A549 (cell line): ENCODE measurements around the gene IFRD1. TPM values are rescaled to one million over a fixed set of nuclear protein-coding genes. Genes with fewer than 3 reads are reported as not detected.

Source experiments
- ATAC-seq, 2 experiments: fragments of 200-7000 bp in 1 of 2; fragments of >200 bp in 1 of 2; cut with Nextera tagmentation in 1 of 2; cut with Tn5 transposase in 1 of 2; 3 replicates each; pipeline versions ENCODE4 v1.8.0 to v1.9.1; 2018 to 2020; ENCODE audit warnings: mild to moderate bottlenecking in 1 of 2, moderate library complexity in 1 of 2
- CTCF ChIA-PET: fragments of 300-600 bp; sonication (Branson Sonifier 250); formaldehyde crosslinking; extraction: SDS; loops from one replicate; lab custom pipeline; 2021; ENCODE audit warnings: antibody characterized with exemption, inconsistent platforms; lab: Yijun Ruan, JAX
- POLR2A ChIA-PET: fragments of 350-600 bp; formaldehyde crosslinking; extraction: SDS; loops from one replicate; lab custom pipeline; 2021; ENCODE audit warnings: antibody characterized with exemption, inconsistent platforms; lab: Yijun Ruan, JAX
- DNase-seq, 2 experiments: peaks; one replicate each; pipeline versions ENCODE4 v3.0.0 to v3.0.0-alpha.2; 2011 to 2016; ENCODE audit warnings: low read depth in 1 of 2, low spot score in 1 of 2
- FAIRE-seq: peaks from 2 replicates; lab custom pipeline; 2011; peaks lifted over from hg19 to GRCh38; lab: Jason Lieb, UNC
- H3K27ac ChIP-seq, 2 experiments: fragments of >200 bp; sonication (Bioruptor Twin); formaldehyde crosslinking; 3 replicates each; pipeline ENCODE4 v1.5.1; 2016 to 2017
- H3K4me1 ChIP-seq: fragments of >200 bp; sonication (Bioruptor Twin); formaldehyde crosslinking; 3 replicates; pipeline ENCODE4 v1.6.1; 2016
- H3K4me2 ChIP-seq: fragments of >200 bp; sonication (Bioruptor Twin); formaldehyde crosslinking; 3 replicates; pipeline ENCODE4 v1.6.1; 2016
- H3K4me3 ChIP-seq: fragments of >200 bp; sonication (Bioruptor Twin); formaldehyde crosslinking; 3 replicates; pipeline ENCODE4 v1.5.1; 2016
- H3K9me3 ChIP-seq: fragments of >200 bp; sonication (Bioruptor Twin); formaldehyde crosslinking; 3 replicates; pipeline ENCODE4 v1.6.1; 2016
- CBX8 ChIP-seq: fragments of 200-600 bp; sonication (generic); IDR thresholded peaks from 2 replicates; pipeline ENCODE4 v1.6.1; 2016
- CEBPB ChIP-seq, 2 experiments: fragments of >200 bp in 1 of 2; sonication (Bioruptor Twin) in 1 of 2; formaldehyde crosslinking in 1 of 2; IDR thresholded peaks; 2 replicates each; pipeline ENCODE4 v1.6.1; 2012 to 2016
- CHD2 ChIP-seq: fragments of 150-350 bp; IDR thresholded peaks from 2 replicates; pipeline ENCODE4 v1.6.1; 2014; ENCODE audit warnings: low read length; ENCODE audit not compliant: partially characterized antibody
- CHD4 ChIP-seq: fragments of 200-600 bp; sonication (generic); IDR thresholded peaks from 2 replicates; pipeline ENCODE4 v1.6.1; 2016; ENCODE audit warnings: antibody characterized with exemption, mild to moderate bottlenecking, borderline replicate concordance
- EHF ChIP-seq: fragments of 250-450 bp; sonication (Bioruptor Pico); IDR thresholded peaks from 2 replicates; pipeline ENCODE4 v1.5.0; 2020; ENCODE audit warnings: mild to moderate bottlenecking
- EP300 ChIP-seq, 2 experiments: fragments of >200 bp; sonication (Bioruptor Twin); formaldehyde crosslinking; IDR thresholded peaks; 2 replicates in 1 of 2; 3 replicates in 1 of 2; pipeline ENCODE4 v1.6.1; 2016 to 2017
- FOSB ChIP-seq: fragments of 250-450 bp; sonication (Bioruptor Pico); IDR thresholded peaks from 2 replicates; pipeline ENCODE4 v1.5.0; 2020; ENCODE audit warnings: mild to moderate bottlenecking, moderate library complexity
- GATA3 ChIP-seq: IDR thresholded peaks from 2 replicates; pipeline ENCODE4 v1.6.1; 2012; ENCODE audit warnings: borderline replicate concordance
- HDAC2 ChIP-seq: fragments of 200-600 bp; sonication (generic); IDR thresholded peaks from 2 replicates; pipeline ENCODE4 v1.6.1; 2016
- HOXA7 ChIP-seq: fragments of 250-450 bp; sonication (Bioruptor Pico); IDR thresholded peaks from 2 replicates; pipeline ENCODE4 v1.5.0; 2020; ENCODE audit warnings: mild to moderate bottlenecking, moderate library complexity
- JUNB ChIP-seq: fragments of >200 bp; sonication (Bioruptor Twin); formaldehyde crosslinking; IDR thresholded peaks from 2 replicates; pipeline ENCODE4 v1.6.1; 2016
- KDM5A ChIP-seq: fragments of 200-600 bp; sonication (generic); IDR thresholded peaks from 2 replicates; pipeline ENCODE4 v1.6.1; 2016; ENCODE audit warnings: antibody characterized with exemption, mild to moderate bottlenecking
- MAX ChIP-seq: IDR thresholded peaks from 2 replicates; pipeline ENCODE4 v1.6.1; 2012
- MYC ChIP-seq: IDR thresholded peaks from 2 replicates; pipeline ENCODE4 v1.6.1; 2012; ENCODE audit warnings: mild to moderate bottlenecking, inconsistent platforms, low read length, improper control_type of control experiment, borderline replicate concordance
- PHF8 ChIP-seq: fragments of 200-600 bp; sonication (generic); IDR thresholded peaks from 2 replicates; pipeline ENCODE4 v1.6.1; 2016; ENCODE audit warnings: low read depth, mild to moderate bottlenecking, antibody characterized with exemption, moderate library complexity, borderline replicate concordance
- POLR2A ChIP-seq: IDR thresholded peaks from 2 replicates; pipeline ENCODE4 v1.6.1; 2012; ENCODE audit warnings: mild to moderate bottlenecking, low read length
- POLR2AphosphoS2 ChIP-seq: conservative IDR thresholded peaks from 2 replicates; pipeline ENCODE4 v1.6.1; 2012; ENCODE audit warnings: low read length, improper control_type of control experiment, inconsistent platforms
- RARB ChIP-seq: fragments of 250-450 bp; sonication (Bioruptor Pico); IDR thresholded peaks from 2 replicates; pipeline ENCODE4 v1.8.0; 2021; ENCODE audit warnings: mild to moderate bottlenecking, moderate library complexity
- RCOR1 ChIP-seq: fragments of 150-350 bp; IDR thresholded peaks from 2 replicates; pipeline ENCODE4 v1.6.1; 2014; ENCODE audit warnings: antibody characterized with exemption, low read length, low read depth
- RFX5 ChIP-seq: fragments of 450-650 bp; IDR thresholded peaks from 2 replicates; pipeline ENCODE4 v1.7.1; 2014; ENCODE audit warnings: antibody characterized with exemption, mild to moderate bottlenecking, moderate library complexity
- TP53 ChIP-seq: fragments of 250-450 bp; sonication (Bioruptor Pico); IDR thresholded peaks from 2 replicates; pipeline ENCODE4 v1.5.0; 2021; ENCODE audit warnings: mild to moderate bottlenecking, moderate library complexity
- USF2 ChIP-seq: fragments of 450-650 bp; IDR thresholded peaks from 2 replicates; pipeline ENCODE4 v1.6.1; 2014; ENCODE audit warnings: antibody characterized with exemption
- ZNF302 ChIP-seq: fragments of 250-450 bp; sonication (Bioruptor Pico); IDR thresholded peaks from 2 replicates; pipeline ENCODE4 v1.9.0; 2021; ENCODE audit warnings: inconsistent platforms, mild to moderate bottlenecking, moderate library complexity
- WGBS: methylation state at CpG from one replicate; pipeline ENCODE4 v1.1.6; 2017; ENCODE audit errors: missing lambda C conversion rate; 5-methylcytosine and 5-hydroxymethylcytosine counted together
- polyA plus RNA-seq, 4 experiments: library from polyadenylated mRNA; depleted of rRNA in 3 of 4; stranded (reverse); fragments of >200 nt; fragmentation: RNase III in 1 of 4; extraction: RNeasy Plus Mini Kit Qiagen cat#74134 plus additional on column Dnase treatment in 1 of 4; gene quantifications; 2 replicates in 3 of 4; 3 replicates in 1 of 4; pipeline ENCODE4 v1.2.3, GENCODE V29; 2011 to 2017
- TF ChIP-seq, protein P1 (sequence below): fragments of 250-450 bp; sonication (Bioruptor Pico); IDR thresholded peaks from 2 replicates; pipeline ENCODE4 v1.5.0; 2020; ENCODE audit warnings: low read depth, mild to moderate bottlenecking, moderate library complexity
- TF ChIP-seq, protein P2 (sequence below): fragments of >200 bp; sonication (Bioruptor Twin); formaldehyde crosslinking; IDR thresholded peaks from 3 replicates; pipeline ENCODE4 v1.5.1; 2016
- TF ChIP-seq, protein P3 (sequence below): fragments of 150-350 bp; IDR thresholded peaks from 2 replicates; pipeline ENCODE4 v1.6.1; 2014; ENCODE audit warnings: low read depth, mild to moderate bottlenecking, low read length
- TF ChIP-seq, protein P4 (sequence below): IDR thresholded peaks from 2 replicates; pipeline ENCODE4 v1.6.1; 2012; ENCODE audit warnings: low read depth, borderline replicate concordance

The IFRD1 gene
- polyA plus RNA-seq, 2 of the 4 experiments (the other 2 are of a cell fraction) = 38.8 to 129 TPM

DNA sequence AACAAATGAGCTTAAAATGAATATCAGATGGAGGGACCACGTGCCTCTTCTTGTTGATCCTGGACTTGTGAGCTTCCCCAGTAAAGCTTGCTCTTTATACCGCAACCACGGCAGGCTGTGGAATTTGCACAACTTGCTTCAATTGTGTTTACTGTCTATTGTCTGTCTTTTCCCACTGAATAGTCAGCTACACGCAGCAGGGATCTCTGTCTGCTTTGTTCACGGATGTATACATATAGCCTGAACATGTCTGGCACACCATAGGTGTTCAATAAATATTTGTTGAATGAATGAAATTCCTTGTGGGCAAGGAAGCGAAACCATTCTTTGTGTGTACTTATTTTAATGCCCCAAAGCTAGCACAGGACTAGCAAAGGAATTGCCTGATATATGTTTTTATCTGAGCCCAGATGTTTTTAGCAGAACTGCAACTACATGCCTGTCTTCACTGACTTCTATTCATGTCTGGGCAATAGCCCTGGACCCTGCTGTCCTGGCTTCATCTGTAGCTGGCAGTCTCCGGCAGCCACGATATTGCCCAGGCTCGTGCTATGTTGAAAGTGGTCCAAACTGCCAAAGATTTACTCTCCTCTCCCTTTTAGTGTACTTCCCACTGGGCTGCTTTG, 29.9 kb upstream of the IFRD1 start:
- Histone ChIP-seq H3K27ac (peak overlapping the region; percentile 55 to 73), H3K4me1 (peaks cover 36% of the 10 kb centered on the region), H3K4me2 (peak overlapping the region; percentile 56), H3K4me3 (no peak overlapping the region), H3K9me3 (peaks cover 4% of the 10 kb centered on the region; the same call in 2 of the 3 replicates)
- TF ChIP-seq MAX (no peak), FOSB (CRISPR knock-in tag) (no peak), GATA3 (no peak), PHF8 (no peak), CBX8 (no peak), POLR2AphosphoS2 (no peak), TP53 (CRISPR knock-in tag) (no peak), EHF (no peak), KDM5A (no peak), EP300 (IDR thresholded peaks at IDR 0.05) (no peak), RCOR1 (no peak), ZNF302 (CRISPR knock-in tag) (no peak), RARB (CRISPR knock-in tag) (no peak), HDAC2 (no peak)
- TF ChIP-seq, protein P1, sequence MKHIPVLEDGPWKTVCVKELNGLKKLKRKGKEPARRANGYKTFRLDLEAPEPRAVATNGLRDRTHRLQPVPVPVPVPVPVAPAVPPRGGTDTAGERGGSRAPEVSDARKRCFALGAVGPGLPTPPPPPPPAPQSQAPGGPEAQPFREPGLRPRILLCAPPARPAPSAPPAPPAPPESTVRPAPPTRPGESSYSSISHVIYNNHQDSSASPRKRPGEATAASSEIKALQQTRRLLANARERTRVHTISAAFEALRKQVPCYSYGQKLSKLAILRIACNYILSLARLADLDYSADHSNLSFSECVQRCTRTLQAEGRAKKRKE (CRISPR knock-in tag) = no peak
- TF ChIP-seq, protein P2, sequence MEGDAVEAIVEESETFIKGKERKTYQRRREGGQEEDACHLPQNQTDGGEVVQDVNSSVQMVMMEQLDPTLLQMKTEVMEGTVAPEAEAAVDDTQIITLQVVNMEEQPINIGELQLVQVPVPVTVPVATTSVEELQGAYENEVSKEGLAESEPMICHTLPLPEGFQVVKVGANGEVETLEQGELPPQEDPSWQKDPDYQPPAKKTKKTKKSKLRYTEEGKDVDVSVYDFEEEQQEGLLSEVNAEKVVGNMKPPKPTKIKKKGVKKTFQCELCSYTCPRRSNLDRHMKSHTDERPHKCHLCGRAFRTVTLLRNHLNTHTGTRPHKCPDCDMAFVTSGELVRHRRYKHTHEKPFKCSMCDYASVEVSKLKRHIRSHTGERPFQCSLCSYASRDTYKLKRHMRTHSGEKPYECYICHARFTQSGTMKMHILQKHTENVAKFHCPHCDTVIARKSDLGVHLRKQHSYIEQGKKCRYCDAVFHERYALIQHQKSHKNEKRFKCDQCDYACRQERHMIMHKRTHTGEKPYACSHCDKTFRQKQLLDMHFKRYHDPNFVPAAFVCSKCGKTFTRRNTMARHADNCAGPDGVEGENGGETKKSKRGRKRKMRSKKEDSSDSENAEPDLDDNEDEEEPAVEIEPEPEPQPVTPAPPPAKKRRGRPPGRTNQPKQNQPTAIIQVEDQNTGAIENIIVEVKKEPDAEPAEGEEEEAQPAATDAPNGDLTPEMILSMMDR = no peak
- TF ChIP-seq, protein P3, sequence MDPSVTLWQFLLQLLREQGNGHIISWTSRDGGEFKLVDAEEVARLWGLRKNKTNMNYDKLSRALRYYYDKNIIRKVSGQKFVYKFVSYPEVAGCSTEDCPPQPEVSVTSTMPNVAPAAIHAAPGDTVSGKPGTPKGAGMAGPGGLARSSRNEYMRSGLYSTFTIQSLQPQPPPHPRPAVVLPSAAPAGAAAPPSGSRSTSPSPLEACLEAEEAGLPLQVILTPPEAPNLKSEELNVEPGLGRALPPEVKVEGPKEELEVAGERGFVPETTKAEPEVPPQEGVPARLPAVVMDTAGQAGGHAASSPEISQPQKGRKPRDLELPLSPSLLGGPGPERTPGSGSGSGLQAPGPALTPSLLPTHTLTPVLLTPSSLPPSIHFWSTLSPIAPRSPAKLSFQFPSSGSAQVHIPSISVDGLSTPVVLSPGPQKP = no peak
- DNase-seq = no peak
- ATAC-seq = peak; percentile 15 to 48; a peak in 4 of 6 replicates
- CTCF ChIA-PET = interaction anchor here (0.6 to 2.2 kb wide), 10 partner anchors 9 to 668 kb away, joined by 3 to 10 read pairs (median 3); no protein-coding TSS in a partner anchor
- FAIRE-seq = no peak
- POLR2A ChIA-PET = interaction anchor here (2.3 kb wide), 1 partner anchor 30 kb away, joined by 13 read pairs; the partner anchor contains the start of gene IFRD1
- WGBS = 39% methylated on average over 9 of the region's 9 CpGs

GRCh38 chr7:112421666-112422486, 28.4 kb upstream of the IFRD1 start:
- FAIRE-seq (no peak), ATAC-seq (peak; percentile 35 to 47; a peak in 4 of 6 replicates), DNase-seq (peak in 1 of 2 experiments; percentile 16)
- POLR2A ChIA-PET = interaction anchor here (1.5 kb wide), 1 partner anchor 29 kb away, joined by 11 read pairs; the partner anchor contains the start of gene IFRD1
- CTCF ChIA-PET = interaction anchor here (1.0 to 2.2 kb wide), 4 partner anchors 9 to 669 kb away, joined by 3 to 4 read pairs (median 4); no protein-coding TSS in a partner anchor
- Histone ChIP-seq H3K4me1 (peaks cover 36% of the 10 kb centered on the region), H3K4me3 (no peak overlapping the region), H3K27ac (peak overlapping the region; percentile 65 to 77), H3K4me2 (peak overlapping the region; percentile 49), H3K9me3 (peaks cover 4% of the 10 kb centered on the region; the same call in 2 of the 3 replicates)
- TF ChIP-seq MAX (no peak), CHD2 (no peak), JUNB (no peak), RCOR1 (no peak), ZNF302 (CRISPR knock-in tag) (no peak), CEBPB (IDR thresholded peaks at IDR 0.05) (no peak), CHD4 (no peak), POLR2A (no peak), KDM5A (no peak), HDAC2 (no peak), USF2 (no peak), RFX5 (no peak), EHF (no peak), HOXA7 (CRISPR knock-in tag) (no peak), MYC (no peak)
- TF ChIP-seq, protein P4, sequence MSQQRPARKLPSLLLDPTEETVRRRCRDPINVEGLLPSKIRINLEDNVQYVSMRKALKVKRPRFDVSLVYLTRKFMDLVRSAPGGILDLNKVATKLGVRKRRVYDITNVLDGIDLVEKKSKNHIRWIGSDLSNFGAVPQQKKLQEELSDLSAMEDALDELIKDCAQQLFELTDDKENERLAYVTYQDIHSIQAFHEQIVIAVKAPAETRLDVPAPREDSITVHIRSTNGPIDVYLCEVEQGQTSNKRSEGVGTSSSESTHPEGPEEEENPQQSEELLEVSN = no peak
- 85% methylated on average over 9 of the region's 9 CpGs for WGBS
